Choroid plexus epithelial cell (primary cell): ENCODE data around the gene CLEC4A.
A peak's percentile ranks its signal among the peaks of the same experiment; 100 is the strongest.

Source experiments
- DNase-seq: peaks from one replicate; pipeline ENCODE4 v3.0.0-alpha.2; 2010; ENCODE audit warnings: low read depth
- H3K4me3 ChIP-seq: 2 replicates; pipeline ENCODE4 v1.5.1; 2011; ENCODE audit warnings: low read depth, mild to moderate bottlenecking, control low read depth, low read length, moderate library complexity
- TF ChIP-seq, protein P1 (sequence below): conservative IDR thresholded peaks from 2 replicates; pipeline ENCODE4 v1.5.1; 2011; ENCODE audit warnings: low read depth, mild to moderate bottlenecking, control low read depth, inconsistent platforms, low read length, moderate library complexity

The CLEC4A gene

DNA sequence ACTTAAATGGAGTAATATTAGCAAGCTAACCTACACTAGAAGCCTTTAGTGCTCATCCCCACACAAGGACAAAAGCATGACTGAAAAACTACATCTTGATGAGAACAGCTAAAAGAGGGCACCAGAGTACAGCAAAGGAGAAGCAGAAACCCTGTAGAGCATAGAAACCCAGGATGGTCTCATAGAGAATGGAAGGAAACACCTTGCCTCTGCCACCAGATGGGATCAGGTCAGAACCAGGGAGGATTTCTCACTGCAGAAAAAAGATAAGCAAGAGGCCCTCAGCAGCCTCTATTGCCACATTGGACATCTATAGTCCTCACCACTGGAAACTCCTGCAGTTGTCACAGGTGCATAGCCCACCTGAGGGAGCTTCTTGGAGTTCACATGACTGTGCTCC is 19.8 kb downstream of the CLEC4A start:
- TF ChIP-seq, protein P1, sequence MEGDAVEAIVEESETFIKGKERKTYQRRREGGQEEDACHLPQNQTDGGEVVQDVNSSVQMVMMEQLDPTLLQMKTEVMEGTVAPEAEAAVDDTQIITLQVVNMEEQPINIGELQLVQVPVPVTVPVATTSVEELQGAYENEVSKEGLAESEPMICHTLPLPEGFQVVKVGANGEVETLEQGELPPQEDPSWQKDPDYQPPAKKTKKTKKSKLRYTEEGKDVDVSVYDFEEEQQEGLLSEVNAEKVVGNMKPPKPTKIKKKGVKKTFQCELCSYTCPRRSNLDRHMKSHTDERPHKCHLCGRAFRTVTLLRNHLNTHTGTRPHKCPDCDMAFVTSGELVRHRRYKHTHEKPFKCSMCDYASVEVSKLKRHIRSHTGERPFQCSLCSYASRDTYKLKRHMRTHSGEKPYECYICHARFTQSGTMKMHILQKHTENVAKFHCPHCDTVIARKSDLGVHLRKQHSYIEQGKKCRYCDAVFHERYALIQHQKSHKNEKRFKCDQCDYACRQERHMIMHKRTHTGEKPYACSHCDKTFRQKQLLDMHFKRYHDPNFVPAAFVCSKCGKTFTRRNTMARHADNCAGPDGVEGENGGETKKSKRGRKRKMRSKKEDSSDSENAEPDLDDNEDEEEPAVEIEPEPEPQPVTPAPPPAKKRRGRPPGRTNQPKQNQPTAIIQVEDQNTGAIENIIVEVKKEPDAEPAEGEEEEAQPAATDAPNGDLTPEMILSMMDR: no peak
- no peak for DNase-seq
- no peak overlapping the region for H3K4me3 ChIP-seq

GRCh38 chr12:8145754-8146441 is 22.5 kb downstream of the CLEC4A start:
- TF ChIP-seq, protein P1: no peak
- peak; percentile 84 for DNase-seq
- H3K4me3 ChIP-seq: peak overlapping the region; percentile 25

DNA sequence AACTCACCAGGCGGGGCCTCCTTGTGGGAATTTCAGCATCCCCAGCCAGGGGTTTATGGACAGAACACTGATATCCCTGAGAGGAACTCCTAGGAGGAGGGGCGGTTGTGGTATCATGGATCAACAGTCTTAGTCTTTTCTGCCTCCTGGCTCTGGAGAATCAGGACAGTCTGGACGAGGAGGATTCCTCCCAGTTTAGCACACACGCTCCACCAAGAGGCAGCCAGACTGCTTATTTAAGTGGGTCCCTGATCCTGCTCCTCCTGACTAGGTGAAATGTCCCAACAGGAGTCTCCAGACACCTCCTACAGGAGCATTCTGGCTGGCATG is 23.0 kb downstream of the CLEC4A start:
- TF ChIP-seq, protein P1: no peak
- peak overlapping the region; percentile 25 for H3K4me3 ChIP-seq

DNA sequence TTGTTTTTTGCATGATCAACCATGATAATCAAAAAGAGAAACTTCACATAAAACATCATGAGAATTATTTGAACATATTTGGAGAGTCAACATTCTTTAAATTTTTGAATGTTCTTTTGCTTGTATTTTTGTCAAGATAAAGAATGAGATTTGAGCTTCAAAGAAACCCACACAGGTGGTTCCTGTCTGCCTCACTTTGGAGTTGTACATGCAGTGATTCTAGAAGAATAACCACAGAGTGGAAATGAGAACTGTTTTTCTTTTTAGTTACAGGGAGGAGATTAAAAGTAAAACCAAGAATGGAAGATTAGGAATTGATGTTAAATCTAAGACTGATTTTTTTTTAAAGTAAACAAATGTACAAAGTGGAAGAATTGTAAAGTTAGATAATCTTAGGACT is 31.1 kb downstream of the CLEC4A start:
- H3K4me3 ChIP-seq: no peak overlapping the region
- no peak for DNase-seq
- TF ChIP-seq, protein P1: no peak

More for the DNA sequence above, 23.0 kb downstream of the CLEC4A start:
- no peak for DNase-seq

DNA sequence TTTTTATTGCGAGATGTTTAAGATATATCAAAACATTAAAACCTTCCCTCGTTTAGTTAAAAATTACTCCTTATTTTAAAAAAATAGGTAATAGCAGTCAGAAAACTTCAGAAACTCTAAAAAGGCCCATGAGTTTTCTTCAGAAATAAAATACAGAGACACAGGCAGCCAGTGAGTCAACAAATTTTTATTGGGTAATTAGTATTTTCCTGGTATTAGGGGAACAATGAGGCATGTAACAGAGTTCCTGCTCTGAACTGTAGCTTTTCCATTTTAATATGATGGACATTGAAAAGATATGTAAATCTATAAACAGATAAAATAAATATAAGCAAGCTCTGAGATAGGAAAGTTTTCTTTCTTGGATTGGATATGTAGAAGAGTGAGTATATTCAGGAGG is 33.0 kb downstream of the CLEC4A start:
- DNase-seq: no peak
- H3K4me3 ChIP-seq: no peak overlapping the region
- TF ChIP-seq, protein P1: no peak

GRCh38 chr12:8156845-8157244 is 33.4 kb downstream of the CLEC4A start, which contains the start of gene ZNF705A:
TSS of gene ZNF705A (plus strand) at chr12:8157015. CDS start at chr12:8172626, 15,611 bp downstream.
- H3K4me3 ChIP-seq: no peak within 1 kb of the TSS
- TF ChIP-seq, protein P1: no peak
- DNase-seq: peak; percentile 83
